ENCODE data around the gene AKT2. TPM values are rescaled to one million over a fixed set of nuclear protein-coding genes. Genes with fewer than 3 reads are reported as not detected.

Gene AKT2
- total RNA-seq, 1 experiment from 2014 or later: 150 TPM

GRCh38 chr19:40200341-40201099 lies 84.6 kb downstream of the AKT2 start:
- Mint-ChIP-seq H3K36me3 (ENCODE audit: insufficient read depth in 1 of 3, low read depth in 3 of 3) (peaks cover 4 to 21% (median 10%) of the 10 kb centered on the region in 3 experiments; a peak in 5 of 7 replicates), H3K4me1 (peaks cover 3 to 7% of the 10 kb centered on the region in 2 experiments), H3K4me3 (no peak overlapping the region), H3K9me3 (no peaks in the 10 kb centered on the region), H3K27ac (no peak overlapping the region), H3K27me3 (ENCODE audit: low read depth) (no peaks in the 10 kb centered on the region)
- DNase-seq: no peak
- no peak overlapping the region for H4K91ac ChIP-seq (ENCODE audit: insufficient read length, low read depth, low read length)
- TF ChIP-seq, protein P1, sequence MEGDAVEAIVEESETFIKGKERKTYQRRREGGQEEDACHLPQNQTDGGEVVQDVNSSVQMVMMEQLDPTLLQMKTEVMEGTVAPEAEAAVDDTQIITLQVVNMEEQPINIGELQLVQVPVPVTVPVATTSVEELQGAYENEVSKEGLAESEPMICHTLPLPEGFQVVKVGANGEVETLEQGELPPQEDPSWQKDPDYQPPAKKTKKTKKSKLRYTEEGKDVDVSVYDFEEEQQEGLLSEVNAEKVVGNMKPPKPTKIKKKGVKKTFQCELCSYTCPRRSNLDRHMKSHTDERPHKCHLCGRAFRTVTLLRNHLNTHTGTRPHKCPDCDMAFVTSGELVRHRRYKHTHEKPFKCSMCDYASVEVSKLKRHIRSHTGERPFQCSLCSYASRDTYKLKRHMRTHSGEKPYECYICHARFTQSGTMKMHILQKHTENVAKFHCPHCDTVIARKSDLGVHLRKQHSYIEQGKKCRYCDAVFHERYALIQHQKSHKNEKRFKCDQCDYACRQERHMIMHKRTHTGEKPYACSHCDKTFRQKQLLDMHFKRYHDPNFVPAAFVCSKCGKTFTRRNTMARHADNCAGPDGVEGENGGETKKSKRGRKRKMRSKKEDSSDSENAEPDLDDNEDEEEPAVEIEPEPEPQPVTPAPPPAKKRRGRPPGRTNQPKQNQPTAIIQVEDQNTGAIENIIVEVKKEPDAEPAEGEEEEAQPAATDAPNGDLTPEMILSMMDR (conservative IDR thresholded peaks at IDR 0.05): no peak
- no peak overlapping the region for H2BK12ac ChIP-seq (ENCODE audit: insufficient read length, low read depth, low read length)
- no peak overlapping the region for H3K14ac ChIP-seq (ENCODE audit: insufficient read depth, low read length)
- H3K4ac ChIP-seq (ENCODE audit: low read depth, low read length): no peak overlapping the region
- no peaks in the 10 kb centered on the region for H3K79me2 ChIP-seq (ENCODE audit: insufficient read depth, low read length)
- no peak overlapping the region for H3T11ph ChIP-seq (ENCODE audit: low read length)
- no peak overlapping the region for H3K23ac ChIP-seq (ENCODE audit: insufficient read length, low read depth, low read length)
- H3K9ac ChIP-seq (ENCODE audit: extremely low read depth, insufficient read length, low read length): no peak overlapping the region
- no peak overlapping the region for H2BK5ac ChIP-seq (ENCODE audit: insufficient read length, low read length)
- no peaks in the 10 kb centered on the region for H3K27me3 ChIP-seq (ENCODE audit: insufficient read depth, low read length)
- no peak overlapping the region for H4K5ac ChIP-seq (ENCODE audit: insufficient read length, low read depth, low read length)
- no peaks in the 10 kb centered on the region for H3K4me1 ChIP-seq (ENCODE audit: insufficient read depth, low read length)
- no peak overlapping the region for H2AFZ ChIP-seq (ENCODE audit: low read length)
- no peak overlapping the region for H3K27ac ChIP-seq (ENCODE audit: insufficient read length, low read depth, low read length)
- H3K56ac ChIP-seq (ENCODE audit: insufficient read length, low read depth, low read length): no peak overlapping the region
- H3K9me3 ChIP-seq (ENCODE audit: control insufficient read depth, low read depth, low read length): no peaks in the 10 kb centered on the region
- H4K8ac ChIP-seq (replicated peaks; ENCODE audit: insufficient read length, low read depth, low read length): no peak overlapping the region
- no peaks in the 10 kb centered on the region for H3K23me2 ChIP-seq (ENCODE audit: insufficient read length, low read depth, low read length, poor library complexity, severe bottlenecking)
- no peak overlapping the region for H3K18ac ChIP-seq (ENCODE audit: insufficient read length, low read depth, low read length)
- no CpG with 5 or more reads among the region's 9 CpGs for WGBS (ENCODE audit: extremely low coverage, insufficient read length, low lambda C conversion rate)
- H2BK120ac ChIP-seq (ENCODE audit: low read depth, low read length, poor library complexity, severe bottlenecking): no peak overlapping the region
- no peaks in the 10 kb centered on the region for H4K20me1 ChIP-seq (ENCODE audit: control insufficient read depth, insufficient read depth, insufficient read length)
- no peak overlapping the region for H3K4me2 ChIP-seq (ENCODE audit: insufficient read depth, insufficient read length, low read length)
- H2BK20ac ChIP-seq (ENCODE audit: low read depth, low read length, poor library complexity, severe bottlenecking): no peak overlapping the region
- H2BK15ac ChIP-seq (ENCODE audit: low read depth, low read length): no peak overlapping the region
- H3K79me1 ChIP-seq (ENCODE audit: insufficient read depth, low read depth, low read length, poor library complexity, severe bottlenecking): no peaks in the 10 kb centered on the region
- H2AK5ac ChIP-seq (ENCODE audit: insufficient read length, low read length): no peak overlapping the region
